NK-92 (cell line): ENCODE results near the gene HCN3.
"Not testable (repeated sequence)": the region's sequence is repeated elsewhere in the genome, so short reads cannot be mapped to it uniquely, and the experiment has no call there.

Experiments
- DNase-seq: peaks from one replicate; lab custom pipeline; 2025; ENCODE audit not compliant: unreplicated experiment; lab: John Stamatoyannopoulos, UW

HCN3 gene

GRCh38 chr1:155328856-155329255 is 51.6 kb downstream of the HCN3 start:
- not testable (repeated sequence) for DNase-seq

GRCh38 chr1:155329980-155330598 is 52.8 kb downstream of the HCN3 start:
- no peak for DNase-seq

GRCh38 chr1:155334962-155335361 is 57.7 kb downstream of the HCN3 start:
- DNase-seq = no peak
